HG02852 (cell line): Measurements from ENCODE around the gene CLEC16A.

Source experiments
- ATAC-seq: cut with Tn5 transposase; IDR thresholded peaks from one replicate; pipeline ENCODE4 v1.9.1; 2021; ENCODE audit warnings: mild to moderate bottlenecking, moderate library complexity; ENCODE audit not compliant: unreplicated experiment

Gene CLEC16A

DNA sequence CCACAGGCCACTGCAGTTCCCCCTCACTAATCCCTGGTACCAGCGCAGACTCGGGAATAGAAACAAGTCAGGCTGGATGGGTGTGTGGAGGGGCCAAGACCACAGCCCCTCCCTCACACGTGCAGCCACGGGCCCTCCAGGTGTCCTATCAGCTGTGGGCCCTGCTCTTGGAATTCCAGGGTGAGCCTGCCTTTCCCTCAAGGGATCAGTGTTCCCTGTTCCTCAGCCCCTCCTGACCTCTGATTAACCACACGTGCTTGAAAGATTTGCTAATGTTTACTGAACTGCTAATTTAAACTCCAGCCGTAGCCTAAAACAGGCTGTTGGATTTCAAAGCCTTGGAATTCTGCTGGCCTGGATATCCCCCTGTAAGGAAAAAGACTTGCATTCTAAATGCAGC is 165.2 kb downstream of the CLEC16A start:
- no peak for ATAC-seq

DNA sequence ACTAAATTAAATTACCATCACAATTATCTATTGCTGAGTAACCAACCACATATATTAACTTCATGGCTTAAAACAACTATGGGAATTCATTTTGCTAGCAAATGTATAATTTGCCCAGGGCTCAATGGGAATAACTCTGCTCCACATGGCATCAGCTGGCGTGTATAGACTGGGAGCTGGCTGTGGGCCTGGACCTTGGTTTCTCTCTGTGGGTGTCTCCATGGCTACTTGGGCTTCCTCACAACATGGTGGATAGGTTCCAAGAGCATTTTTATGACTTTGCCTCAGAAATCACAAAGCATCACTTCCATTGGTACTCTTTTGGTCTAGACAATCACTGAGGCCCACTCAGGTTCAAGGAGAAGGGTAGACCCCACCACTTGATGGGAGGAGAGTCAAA is 166.8 kb downstream of the CLEC16A start:
- no peak for ATAC-seq

- no peak for ATAC-seq
Observed at GRCh38 chr16:11111856-11112634, 167.7 kb downstream of the CLEC16A start.

DNA sequence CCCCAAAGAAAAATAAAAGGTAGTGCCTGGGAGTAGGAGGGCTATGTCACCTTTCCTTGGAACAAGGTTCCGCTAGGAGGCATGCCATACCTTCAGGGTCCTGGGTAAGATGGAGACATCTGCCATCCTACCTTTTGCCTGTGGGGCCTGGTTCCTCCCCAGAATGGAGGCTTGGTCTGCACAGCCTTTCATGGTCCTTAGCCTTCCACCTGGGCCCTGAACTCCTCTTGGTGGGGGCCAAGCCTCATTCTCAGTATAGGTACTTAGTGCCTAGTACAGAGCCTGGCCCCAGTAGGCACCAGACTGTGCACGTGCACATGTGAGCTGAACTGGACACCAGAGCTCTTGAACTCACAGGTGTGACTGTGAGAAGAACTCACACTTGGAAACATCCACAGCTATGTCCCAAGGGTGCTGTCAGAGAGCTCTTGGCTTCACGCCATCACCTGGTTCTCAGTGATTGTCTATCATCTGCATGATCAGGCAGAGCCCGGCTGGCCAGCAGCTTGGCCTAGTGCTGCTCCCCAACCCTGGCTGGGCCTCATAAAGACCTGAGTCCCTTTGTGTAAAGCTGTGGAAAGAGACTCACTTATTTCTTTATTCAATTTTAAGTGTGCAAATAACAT is 168.5 kb downstream of the CLEC16A start:
- ATAC-seq, result no peak

- no peak for ATAC-seq
Observed at GRCh38 chr16:11114366-11115164, 170.2 kb downstream of the CLEC16A start.

DNA sequence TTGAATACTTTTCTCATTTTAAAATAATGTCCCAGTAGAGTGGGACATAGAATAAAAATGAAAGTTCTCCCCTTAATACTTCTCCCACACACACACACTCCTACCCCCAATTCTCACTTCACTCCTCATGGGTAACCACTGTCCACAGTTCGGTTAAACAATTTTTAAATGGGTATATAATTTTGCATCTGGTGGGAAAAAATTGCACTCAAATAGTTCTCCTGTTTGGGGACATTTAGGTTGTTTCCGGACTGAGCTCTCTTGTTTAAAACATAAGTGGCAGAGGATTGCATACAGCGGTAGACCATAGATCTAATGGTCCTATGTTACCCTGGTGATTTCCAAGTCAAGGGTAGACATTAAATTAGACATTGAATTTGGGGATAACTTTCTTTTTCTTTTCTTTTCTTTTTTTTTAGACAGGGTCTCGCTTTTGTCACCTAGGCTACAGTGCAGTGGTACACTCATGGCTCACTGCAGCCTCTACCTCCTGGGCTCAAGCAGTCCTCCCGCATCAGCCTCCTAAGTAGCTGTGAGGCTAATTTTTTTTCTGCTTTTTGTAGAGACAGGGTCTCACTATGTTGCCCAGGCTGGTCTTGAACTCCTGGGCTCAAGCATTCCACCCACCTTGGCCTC is 173.3 kb downstream of the CLEC16A start:
- ATAC-seq, result no peak

- ATAC-seq, result no peak
Observed at GRCh38 chr16:11118479-11118878, 174.1 kb downstream of the CLEC16A start.

GRCh38 chr16:11121083-11121608 is 176.8 kb downstream of the CLEC16A start:
- ATAC-seq, result no peak

GRCh38 chr16:11121914-11122692 is 177.7 kb downstream of the CLEC16A start:
- ATAC-seq, result no peak

DNA sequence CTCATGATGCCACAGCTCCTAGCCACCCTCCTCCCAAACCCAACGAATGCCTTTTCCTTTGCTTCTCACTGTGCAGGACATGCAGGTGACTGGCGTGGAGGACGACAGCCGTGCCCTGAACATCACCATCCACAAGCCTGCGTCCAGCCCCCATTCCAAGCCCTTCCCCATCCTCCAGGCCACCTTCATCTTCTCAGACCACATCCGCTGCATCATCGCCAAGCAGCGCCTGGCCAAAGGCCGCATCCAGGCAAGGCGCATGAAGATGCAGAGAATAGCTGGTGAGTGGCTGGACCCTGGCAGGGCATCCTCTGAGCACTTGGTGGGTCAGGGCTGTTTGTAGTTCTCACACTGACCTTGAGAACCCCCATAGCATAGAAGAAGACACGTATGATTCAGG is 179.3 kb downstream of the CLEC16A start:
- ATAC-seq, result no peak

- no peak for ATAC-seq
Observed at GRCh38 chr16:11125936-11126335, 181.6 kb downstream of the CLEC16A start.

DNA sequence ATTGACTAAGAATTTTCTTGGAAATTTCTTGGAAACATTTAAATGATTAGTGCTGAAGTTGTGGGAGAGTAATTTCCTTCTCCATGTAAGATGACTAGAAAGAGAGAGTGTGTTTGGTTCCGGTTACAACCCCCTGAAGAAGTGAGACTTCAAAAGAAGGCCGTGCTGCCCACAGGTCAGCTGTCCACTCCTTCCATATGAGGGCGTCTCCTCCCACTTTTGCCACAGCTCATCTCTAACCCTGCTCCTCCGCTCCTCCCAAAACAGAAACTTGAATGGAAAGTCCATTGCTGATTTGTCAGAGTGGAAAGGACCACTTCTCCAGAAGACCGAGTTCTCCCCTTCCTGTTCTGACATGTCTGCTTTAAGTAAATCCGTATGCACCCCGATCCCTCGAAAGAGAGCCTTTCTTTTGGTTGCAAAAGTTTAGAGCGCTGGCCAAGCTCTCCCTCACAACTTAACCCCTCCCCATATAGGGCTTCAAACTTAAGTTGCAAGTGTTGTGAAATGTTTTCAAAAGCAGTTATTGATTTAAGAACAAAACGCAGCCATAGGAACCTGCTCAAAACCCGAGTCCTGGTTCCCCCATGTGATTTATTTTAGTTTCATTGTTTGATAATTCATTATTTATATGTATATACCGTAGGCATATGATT is 182.2 kb downstream of the CLEC16A start:
- no peak for ATAC-seq

- ATAC-seq, result no peak
Observed at GRCh38 chr16:11127610-11128195, 183.3 kb downstream of the CLEC16A start.

DNA sequence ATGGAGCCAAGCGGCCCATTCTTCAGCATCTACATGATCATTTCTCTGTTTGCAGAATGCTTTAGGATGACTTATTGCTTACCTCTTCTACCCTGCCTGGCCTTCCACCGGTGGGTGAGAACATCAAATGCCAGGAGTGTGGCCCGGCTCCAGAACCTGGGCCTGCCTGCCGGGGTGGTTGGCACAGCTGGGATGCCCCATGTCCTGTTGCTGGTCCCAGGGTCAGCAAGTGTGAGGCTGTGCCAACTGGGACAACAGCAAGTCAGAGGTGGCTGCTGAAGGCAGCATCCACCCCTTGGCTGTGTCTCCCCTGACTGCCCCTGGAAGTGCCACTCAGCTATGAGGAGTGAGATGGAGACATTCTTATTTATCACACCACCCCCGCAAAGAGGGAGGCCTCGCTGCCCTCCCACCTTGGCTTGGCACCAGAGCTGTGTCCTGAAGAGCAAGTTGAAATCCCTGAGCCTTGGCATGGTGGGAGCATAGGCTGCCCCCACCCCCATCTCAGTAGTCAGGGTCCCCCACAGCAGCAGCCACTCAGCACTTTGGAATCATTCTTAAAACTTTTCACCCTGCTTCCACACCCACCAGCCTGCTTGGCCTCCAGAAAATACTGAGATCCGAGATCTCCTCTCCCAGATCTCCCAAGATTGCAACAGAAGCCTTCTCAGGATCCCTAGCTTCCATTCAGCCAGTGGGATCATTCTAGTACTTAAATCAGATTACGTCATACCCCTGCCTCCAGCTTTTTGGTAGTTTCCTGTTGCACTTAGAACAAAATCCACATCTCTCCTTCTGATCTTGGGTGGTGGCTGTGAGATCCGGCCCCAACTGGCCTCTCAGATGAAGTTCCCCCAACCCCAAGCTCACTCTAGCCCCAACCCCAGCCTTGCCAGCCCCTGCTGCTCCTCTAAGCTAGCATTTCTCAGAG is 184.1 kb downstream of the CLEC16A start:
- no peak for ATAC-seq

DNA sequence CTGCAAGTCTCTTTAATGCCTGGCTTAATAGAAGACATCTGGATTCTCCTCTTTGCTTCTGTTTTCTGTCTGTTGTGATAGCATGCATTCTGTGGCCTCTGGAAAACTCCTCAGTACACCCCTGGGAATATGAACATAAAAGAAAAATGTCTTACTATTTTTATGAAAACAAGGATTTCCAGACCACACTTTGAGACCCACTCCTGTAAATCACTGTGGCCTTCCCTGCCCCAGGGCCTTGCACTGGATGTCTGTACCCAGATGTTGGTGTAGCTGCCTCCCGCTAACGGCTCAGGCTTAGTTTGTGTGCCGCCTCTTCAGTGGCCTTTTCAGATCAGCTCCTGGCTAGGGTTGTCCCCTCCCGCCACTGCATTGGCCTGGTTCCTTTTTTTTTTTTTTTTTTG is 185.0 kb downstream of the CLEC16A start:
- no peak for ATAC-seq

- ATAC-seq, result no peak
Observed at GRCh38 chr16:11130978-11131665, 186.8 kb downstream of the CLEC16A start.

GRCh38 chr16:11131706-11132105 is 187.3 kb downstream of the CLEC16A start:
- no peak for ATAC-seq
